H9 (cell line): ENCODE measurements around the gene DNAJB2. TPM values are rescaled to one million over a fixed set of nuclear protein-coding genes. Genes with fewer than 3 reads are reported as not detected.

ENCODE experiments used
- DNase-seq: peaks from one replicate; pipeline ENCODE4 v3.0.0-alpha.2; 2017
- H2AFZ ChIP-seq: one replicate; pipeline ENCODE4 v1.6.1; 2013; ENCODE audit warnings: mild to moderate bottlenecking, low read length, control low read depth, moderate library complexity
- H2AK5ac ChIP-seq: 2 replicates; pipeline ENCODE4 v1.6.1; 2013; ENCODE audit warnings: low read length, control low read depth, mixed read lengths; ENCODE audit not compliant: insufficient read length
- H2BK120ac ChIP-seq: one replicate; pipeline ENCODE4 v1.6.1; 2013; ENCODE audit warnings: low read depth, mild to moderate bottlenecking, low read length, control low read depth, inconsistent platforms; ENCODE audit not compliant: poor library complexity, severe bottlenecking
- H2BK12ac ChIP-seq: 2 replicates; pipeline ENCODE4 v1.6.1; 2013; ENCODE audit warnings: low read length, control low read depth, mixed read lengths, low read depth; ENCODE audit not compliant: insufficient read length
- H2BK15ac ChIP-seq: 2 replicates; pipeline ENCODE4 v1.6.1; 2013; ENCODE audit warnings: low read depth, low read length, control low read depth
- H2BK20ac ChIP-seq: one replicate; pipeline ENCODE4 v1.6.1; 2013; ENCODE audit warnings: low read depth, mild to moderate bottlenecking, low read length, control low read depth, inconsistent platforms; ENCODE audit not compliant: poor library complexity, severe bottlenecking
- H2BK5ac ChIP-seq: 2 replicates; pipeline ENCODE4 v1.6.1; 2013; ENCODE audit warnings: low read length, control low read depth, mixed read lengths; ENCODE audit not compliant: insufficient read length
- H3K14ac ChIP-seq: 2 replicates; pipeline ENCODE4 v1.6.1; 2013; ENCODE audit warnings: low read length, control low read depth; ENCODE audit not compliant: insufficient read depth
- H3K18ac ChIP-seq: 2 replicates; pipeline ENCODE4 v1.6.1; 2013; ENCODE audit warnings: low read depth, mild to moderate bottlenecking, mixed read lengths, low read length, control low read depth; ENCODE audit not compliant: insufficient read length
- H3K23ac ChIP-seq: 2 replicates; pipeline ENCODE4 v1.6.1; 2013; ENCODE audit warnings: low read length, control low read depth, mixed read lengths, low read depth; ENCODE audit not compliant: insufficient read length
- H3K23me2 ChIP-seq: 2 replicates; pipeline ENCODE4 v1.6.1; 2013; ENCODE audit warnings: low read depth, mild to moderate bottlenecking, mixed read lengths, low read length, control low read depth; ENCODE audit not compliant: insufficient read length, poor library complexity, severe bottlenecking
- H3K27ac ChIP-seq: 2 replicates; pipeline ENCODE4 v1.5.1; 2013; ENCODE audit warnings: low read length, control low read depth, mixed read lengths, low read depth; ENCODE audit not compliant: insufficient read length
- H3K27me3 ChIP-seq: 2 replicates; pipeline ENCODE4 v1.6.1; 2013; ENCODE audit warnings: low read length, control low read depth, inconsistent platforms; ENCODE audit not compliant: insufficient read depth
- H3K4ac ChIP-seq: 2 replicates; pipeline ENCODE4 v1.6.1; 2013; ENCODE audit warnings: low read depth, mild to moderate bottlenecking, control low read depth, inconsistent platforms, low read length, moderate library complexity
- H3K4me1 ChIP-seq: 2 replicates; pipeline ENCODE4 v1.6.1; 2013; ENCODE audit warnings: low read length, control low read depth, inconsistent platforms; ENCODE audit not compliant: insufficient read depth
- H3K4me2 ChIP-seq: 2 replicates; pipeline ENCODE4 v1.6.1; 2013; ENCODE audit warnings: low read length, control low read depth, mixed read lengths; ENCODE audit not compliant: insufficient read length, insufficient read depth
- H3K56ac ChIP-seq: 2 replicates; pipeline ENCODE4 v1.6.1; 2013; ENCODE audit warnings: low read depth, mild to moderate bottlenecking, mixed read lengths, low read length, control low read depth; ENCODE audit not compliant: insufficient read length
- H3K79me1 ChIP-seq: 2 replicates; pipeline ENCODE4 v1.6.1; 2013; ENCODE audit warnings: low read depth, mild to moderate bottlenecking, moderate library complexity, low read length, control low read depth, inconsistent platforms; ENCODE audit not compliant: insufficient read depth, poor library complexity, severe bottlenecking
- H3K79me2 ChIP-seq: 2 replicates; pipeline ENCODE4 v1.6.1; 2013; ENCODE audit warnings: low read length, control low read depth, inconsistent platforms; ENCODE audit not compliant: insufficient read depth
- H3K9ac ChIP-seq: 2 replicates; pipeline ENCODE4 v1.6.1; 2013; ENCODE audit warnings: low read length, control low read depth, mixed read lengths; ENCODE audit not compliant: insufficient read length; ENCODE audit errors: extremely low read depth
- H3K9me3 ChIP-seq: one replicate; pipeline ENCODE4 v1.6.1; 2013; ENCODE audit warnings: low read depth, low read length, inconsistent platforms; ENCODE audit not compliant: control insufficient read depth
- H3T11ph ChIP-seq: one replicate; pipeline ENCODE4 v1.6.1; 2013; ENCODE audit warnings: mild to moderate bottlenecking, low read length, control low read depth, inconsistent platforms
- H4K20me1 ChIP-seq: one replicate; pipeline ENCODE4 v1.6.1; 2013; ENCODE audit not compliant: control insufficient read depth, insufficient read length, insufficient read depth
- H4K5ac ChIP-seq: 2 replicates; pipeline ENCODE4 v1.6.1; 2013; ENCODE audit warnings: low read depth, mild to moderate bottlenecking, mixed read lengths, low read length, control low read depth; ENCODE audit not compliant: insufficient read length
- H4K8ac ChIP-seq: replicated peaks from 2 replicates; pipeline ENCODE4 v1.6.1; 2013; ENCODE audit warnings: low read length, control low read depth, mixed read lengths, low read depth; ENCODE audit not compliant: insufficient read length
- H4K91ac ChIP-seq: 2 replicates; pipeline ENCODE4 v1.6.1; 2013; ENCODE audit warnings: low read depth, mild to moderate bottlenecking, moderate library complexity, mixed read lengths, low read length, control low read depth; ENCODE audit not compliant: insufficient read length
- H3K27ac Mint-ChIP-seq, 3 experiments: 2 replicates in 2 of 3; 3 replicates in 1 of 3; pipeline ENCODE4 v1.8.0; 2020 to 2021; ENCODE audit warnings: mixed read lengths in 3 of 3, mild to moderate bottlenecking in 1 of 3, moderate library complexity in 1 of 3
- H3K27me3 Mint-ChIP-seq: 2 replicates; pipeline ENCODE4 v1.8.0; 2021; ENCODE audit warnings: low read depth, mild to moderate bottlenecking, moderate library complexity, mixed read lengths
- H3K36me3 Mint-ChIP-seq, 3 experiments: 2 replicates in 2 of 3; 3 replicates in 1 of 3; pipeline ENCODE4 v1.8.0; 2020 to 2021; ENCODE audit warnings: low read depth in 3 of 3, mixed read lengths in 3 of 3; ENCODE audit not compliant: insufficient read depth in 1 of 3
- H3K4me1 Mint-ChIP-seq, 2 experiments: 2 replicates each; pipeline ENCODE4 v1.8.0; 2020; ENCODE audit warnings: mixed read lengths in 2 of 2
- H3K4me3 Mint-ChIP-seq, 2 experiments: 2 replicates in 1 of 2; 3 replicates in 1 of 2; pipeline ENCODE4 v1.8.0; 2020 to 2021; ENCODE audit warnings: mild to moderate bottlenecking in 2 of 2, mixed read lengths in 2 of 2, moderate library complexity in 1 of 2
- H3K9me3 Mint-ChIP-seq, 2 experiments: 2 replicates in 1 of 2; 3 replicates in 1 of 2; pipeline ENCODE4 v1.8.0; 2020; ENCODE audit warnings: mild to moderate bottlenecking in 2 of 2, mixed read lengths in 2 of 2, moderate library complexity in 1 of 2
- WGBS: extraction: QIAGEN DNeasy Blood & Tissue Kit; methylation state at CpG from one replicate; pipeline ENCODE4 v1.1.7; 2013; ENCODE audit warnings: missing lambda C conversion rate, low lambda C conversion rate, mixed read lengths; ENCODE audit not compliant: insufficient read length; ENCODE audit errors: extremely low coverage; 5-methylcytosine and 5-hydroxymethylcytosine counted together
- total RNA-seq: library from RNA; stranded (reverse); gene quantifications from 2 replicates; pipeline ENCODE4 v1.2.1, GENCODE V29; 2021
- TF ChIP-seq, protein P1 (sequence below): fragments of 200-600 bp; sonication (generic); conservative IDR thresholded peaks from 3 replicates; pipeline ENCODE4 v1.8.0; 2021; ENCODE audit warnings: antibody characterized with exemption, mild to moderate bottlenecking

Gene DNAJB2
- total RNA-seq, 1 experiment from 2014 or later, result 34.1 TPM

DNA sequence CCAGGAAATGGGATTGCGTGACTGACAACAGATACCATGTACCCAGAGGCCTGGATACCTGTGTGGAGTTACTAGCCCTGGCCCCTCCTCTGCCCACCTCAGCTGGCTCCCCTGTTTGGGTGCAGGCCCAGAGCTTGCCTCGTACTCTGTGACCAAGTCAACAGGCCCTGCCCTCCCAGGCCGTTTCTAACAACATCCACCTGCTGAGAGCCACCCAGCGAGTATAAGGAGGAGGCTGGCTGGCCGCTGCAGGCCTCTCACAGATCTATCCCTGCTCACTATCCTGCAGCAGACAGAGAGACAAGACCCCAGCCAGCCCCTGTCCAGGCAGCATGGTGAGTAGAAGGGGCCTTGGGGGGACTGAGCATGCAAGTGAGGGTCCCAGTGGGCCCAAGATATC lies 12.9 kb upstream of the DNAJB2 start:
- Mint-ChIP-seq H3K27me3 (peaks cover 49% of the 10 kb centered on the region), H3K4me3 (no peak overlapping the region), H3K9me3 (no peaks in the 10 kb centered on the region), H3K27ac (no peak overlapping the region), H3K36me3 (no peaks in the 10 kb centered on the region), H3K4me1 (peaks cover 2 to 5% of the 10 kb centered on the region in 2 experiments; a peak in 2 of 4 replicates)
- Histone ChIP-seq H4K20me1 (no peaks in the 10 kb centered on the region), H2BK5ac (no peak overlapping the region), H3K9me3 (no peaks in the 10 kb centered on the region), H2BK120ac (no peak overlapping the region), H3T11ph (no peak overlapping the region), H3K4me2 (no peak overlapping the region), H3K79me1 (no peaks in the 10 kb centered on the region), H3K18ac (no peak overlapping the region), H3K23me2 (peaks cover 3% of the 10 kb centered on the region), H3K4ac (no peak overlapping the region), H3K79me2 (no peaks in the 10 kb centered on the region), H3K23ac (no peak overlapping the region), H3K4me1 (no peaks in the 10 kb centered on the region), H3K14ac (no peak overlapping the region), H2AFZ (no peak overlapping the region), H4K91ac (no peak overlapping the region), H2AK5ac (no peak overlapping the region), H2BK15ac (no peak overlapping the region), H3K9ac (no peak overlapping the region), H3K56ac (no peak overlapping the region), H2BK20ac (no peak overlapping the region), H2BK12ac (no peak overlapping the region), H4K8ac (no peak overlapping the region), H3K27ac (no peak overlapping the region), H4K5ac (no peak overlapping the region), H3K27me3 (no peaks in the 10 kb centered on the region)
- no peak for DNase-seq
- TF ChIP-seq, protein P1, sequence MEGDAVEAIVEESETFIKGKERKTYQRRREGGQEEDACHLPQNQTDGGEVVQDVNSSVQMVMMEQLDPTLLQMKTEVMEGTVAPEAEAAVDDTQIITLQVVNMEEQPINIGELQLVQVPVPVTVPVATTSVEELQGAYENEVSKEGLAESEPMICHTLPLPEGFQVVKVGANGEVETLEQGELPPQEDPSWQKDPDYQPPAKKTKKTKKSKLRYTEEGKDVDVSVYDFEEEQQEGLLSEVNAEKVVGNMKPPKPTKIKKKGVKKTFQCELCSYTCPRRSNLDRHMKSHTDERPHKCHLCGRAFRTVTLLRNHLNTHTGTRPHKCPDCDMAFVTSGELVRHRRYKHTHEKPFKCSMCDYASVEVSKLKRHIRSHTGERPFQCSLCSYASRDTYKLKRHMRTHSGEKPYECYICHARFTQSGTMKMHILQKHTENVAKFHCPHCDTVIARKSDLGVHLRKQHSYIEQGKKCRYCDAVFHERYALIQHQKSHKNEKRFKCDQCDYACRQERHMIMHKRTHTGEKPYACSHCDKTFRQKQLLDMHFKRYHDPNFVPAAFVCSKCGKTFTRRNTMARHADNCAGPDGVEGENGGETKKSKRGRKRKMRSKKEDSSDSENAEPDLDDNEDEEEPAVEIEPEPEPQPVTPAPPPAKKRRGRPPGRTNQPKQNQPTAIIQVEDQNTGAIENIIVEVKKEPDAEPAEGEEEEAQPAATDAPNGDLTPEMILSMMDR, result no peak
- no CpG with 5 or more reads among the region's 5 CpGs for WGBS
